Measurements from ENCODE around the gene PLEKHD1. TPM values are rescaled to one million over a fixed set of nuclear protein-coding genes. Genes with fewer than 3 reads are reported as not detected.

The PLEKHD1 gene
- total RNA-seq, 5 donors from 2014 or later (not counting 1 experiment from before 2014, with no cell fraction given) = 0.28 to 0.61 (median 0.44) TPM

DNA sequence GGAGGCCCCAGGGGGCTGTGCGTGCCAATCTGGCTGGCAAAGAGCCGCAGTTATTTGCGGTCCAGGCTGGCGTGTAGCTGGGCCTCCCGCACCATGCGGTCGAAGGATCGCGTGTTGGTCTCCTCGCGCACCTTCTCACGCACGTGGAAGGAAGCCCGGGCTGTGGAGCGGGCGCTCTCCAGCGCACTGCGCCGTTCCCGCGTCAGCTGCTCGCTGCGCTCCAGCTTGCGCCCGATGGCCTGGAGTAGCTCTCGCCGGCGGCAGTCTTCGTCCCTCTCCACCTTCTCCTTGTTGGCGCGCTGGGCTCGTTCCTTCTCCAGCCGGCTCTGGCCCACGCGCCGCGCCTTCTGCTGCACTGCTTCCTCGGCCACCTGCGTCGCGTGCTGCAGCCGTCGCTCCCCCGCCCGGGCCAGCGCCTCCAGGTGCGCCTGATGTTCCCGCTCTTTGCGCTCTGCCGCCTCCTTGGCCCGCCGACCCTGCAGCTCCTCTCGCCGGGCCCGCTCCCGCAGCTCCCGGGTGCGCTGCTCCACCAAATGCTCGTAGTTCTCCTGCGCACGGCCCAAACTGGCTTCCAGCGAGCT lies 87.0 kb downstream of the PLEKHD1 start:
- Mint-ChIP-seq H3K36me3 (no peaks in the 10 kb centered on the region), H3K27ac (no peak overlapping the region), H3K4me1 (peaks cover 12 to 20% (median 14%) of the 10 kb centered on the region in 3 donors), H3K27me3 (peaks cover 58 to 70% of the 10 kb centered on the region in 2 donors), H3K9me3 (no peaks in the 10 kb centered on the region), H3K4me3 (peak overlapping the region in 1 of 3 donors; percentile 61)
- ATAC-seq (replicated peaks in 1 of 4) (no peak), DNase-seq (peak in 1 of 35 experiments; percentile 2)
- ChIA-PET POLR2A (no interaction called here), CTCF (interaction anchor here (0.5 to 0.6 kb wide), 3 partner anchors 20 to 159 kb away, joined by 3 to 8 read pairs (median 4); no protein-coding TSS in a partner anchor)
- Histone ChIP-seq H3K27ac (ENCODE audit: low read length) (no peak overlapping the region), H3K9me3 (no peaks in the 10 kb centered on the region), H3K4me3 (ENCODE audit: control insufficient read depth in 1 of 2, extremely low read depth in 1 of 2, low read length in 1 of 2) (peak overlapping the region in 1 of 2 donors; percentile 58), H3K27me3 (replicated peaks in 1 of 2; ENCODE audit: control insufficient read depth in 2 of 2, extremely low read depth in 1 of 2, insufficient read depth in 2 of 2, low read length in 1 of 2) (peaks cover 28 to 57% of the 10 kb centered on the region in 2 experiments), H3K4me1 (ENCODE audit: control insufficient read depth in 1 of 2, extremely low read depth in 1 of 2, insufficient read depth in 2 of 2, low read length in 2 of 2) (peaks cover 2 to 27% of the 10 kb centered on the region in 2 experiments), H3K36me3 (ENCODE audit: control insufficient read depth in 2 of 2, extremely low read depth in 1 of 2, insufficient read depth in 1 of 2, low read length in 1 of 2) (no peaks in the 10 kb centered on the region)
- 20% methylated on average over 62 of the region's 62 CpGs for WGBS (ENCODE audit: insufficient coverage)

- no peak overlapping the region for H3K27ac ChIP-seq (ENCODE audit: low read length)
Measured at GRCh38 chr14:69572030-69572840, 87.7 kb downstream of the PLEKHD1 start.

DNA sequence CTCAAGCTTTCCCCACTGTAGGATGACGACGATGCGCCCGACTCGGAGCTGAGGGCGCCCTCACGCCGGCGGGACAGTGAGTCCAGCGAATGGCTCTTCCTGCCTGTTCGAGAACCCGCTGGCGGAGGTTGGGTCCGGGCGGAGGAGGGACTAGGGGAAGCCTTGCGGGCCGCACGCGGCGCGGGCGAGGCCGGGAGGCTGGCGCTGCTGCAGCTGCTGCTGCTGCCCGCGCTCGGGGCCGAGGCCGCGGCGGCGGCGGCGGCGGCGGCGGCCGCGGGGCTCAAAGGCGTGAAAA lies 88.3 kb downstream of the PLEKHD1 start:
- no peaks in the 10 kb centered on the region for H3K9me3 ChIP-seq
- peaks cover 12 to 20% (median 14%) of the 10 kb centered on the region in 3 donors for H3K4me1 Mint-ChIP-seq
- no peak overlapping the region for H3K27ac Mint-ChIP-seq
- no peaks in the 10 kb centered on the region for H3K36me3 Mint-ChIP-seq
- no peak overlapping the region for H3K27ac ChIP-seq (ENCODE audit: low read length)
- ChIA-PET CTCF (interaction anchor here in 1 of 2 donors (0.7 kb wide), 1 partner anchor 92 kb away, joined by 9 read pairs; no protein-coding TSS in a partner anchor), POLR2A (no interaction called here)
- ATAC-seq (replicated peaks in 1 of 4) (no peak), DNase-seq (no peak)
- H3K4me3 ChIP-seq (ENCODE audit: control insufficient read depth in 1 of 2, extremely low read depth in 1 of 2, low read length in 1 of 2) = no peak overlapping the region
- 23% methylated on average over 40 of the region's 40 CpGs for WGBS (ENCODE audit: insufficient coverage)
- no peaks in the 10 kb centered on the region for H3K9me3 Mint-ChIP-seq
- H3K4me1 ChIP-seq (ENCODE audit: control insufficient read depth in 1 of 2, extremely low read depth in 1 of 2, insufficient read depth in 2 of 2, low read length in 2 of 2) = peaks cover 2 to 27% of the 10 kb centered on the region in 2 experiments
- H3K36me3 ChIP-seq (ENCODE audit: control insufficient read depth in 2 of 2, extremely low read depth in 1 of 2, insufficient read depth in 1 of 2, low read length in 1 of 2) = no peaks in the 10 kb centered on the region
- H3K27me3 ChIP-seq (replicated peaks in 1 of 2; ENCODE audit: control insufficient read depth in 2 of 2, extremely low read depth in 1 of 2, insufficient read depth in 2 of 2, low read length in 1 of 2) = peaks cover 30 to 66% of the 10 kb centered on the region in 2 experiments
- H3K27me3 Mint-ChIP-seq = peaks cover 50 to 66% of the 10 kb centered on the region in 2 donors
- peak overlapping the region in 1 of 3 donors; percentile 61 for H3K4me3 Mint-ChIP-seq

More at GRCh38 chr14:69572030-69572840, 87.7 kb downstream of the PLEKHD1 start:
- no peak overlapping the region for H3K27ac Mint-ChIP-seq
- peaks cover 12 to 20% (median 14%) of the 10 kb centered on the region in 3 donors for H3K4me1 Mint-ChIP-seq
- H3K36me3 Mint-ChIP-seq = no peaks in the 10 kb centered on the region
- ChIA-PET POLR2A (no interaction called here), CTCF (interaction anchor here (0.5 to 0.6 kb wide), 4 partner anchors 19 to 159 kb away, joined by 3 to 8 read pairs (median 4); no protein-coding TSS in a partner anchor)
- 13% methylated on average over 112 of the region's 112 CpGs for WGBS (ENCODE audit: insufficient coverage)
- Histone ChIP-seq H3K9me3 (no peaks in the 10 kb centered on the region), H3K27me3 (replicated peaks in 1 of 2; ENCODE audit: control insufficient read depth in 2 of 2, extremely low read depth in 1 of 2, insufficient read depth in 2 of 2, low read length in 1 of 2) (peaks cover 28 to 61% of the 10 kb centered on the region in 2 experiments), H3K4me1 (ENCODE audit: control insufficient read depth in 1 of 2, extremely low read depth in 1 of 2, insufficient read depth in 2 of 2, low read length in 2 of 2) (peaks cover 2 to 27% of the 10 kb centered on the region in 2 experiments), H3K4me3 (ENCODE audit: control insufficient read depth in 1 of 2, extremely low read depth in 1 of 2, low read length in 1 of 2) (peak overlapping the region in 1 of 2 donors; percentile 58), H3K36me3 (ENCODE audit: control insufficient read depth in 2 of 2, extremely low read depth in 1 of 2, insufficient read depth in 1 of 2, low read length in 1 of 2) (no peaks in the 10 kb centered on the region)
- peak in 1 of 4 experiments; percentile 14 for ATAC-seq (replicated peaks in 1 of 4)
- H3K4me3 Mint-ChIP-seq = peak overlapping the region in 2 of 3 donors; percentile 28 to 61
- no peaks in the 10 kb centered on the region for H3K9me3 Mint-ChIP-seq
- peaks cover 56 to 71% of the 10 kb centered on the region in 2 donors for H3K27me3 Mint-ChIP-seq
- DNase-seq = peak in 2 of 35 experiments; percentile 7 to 22

DNA sequence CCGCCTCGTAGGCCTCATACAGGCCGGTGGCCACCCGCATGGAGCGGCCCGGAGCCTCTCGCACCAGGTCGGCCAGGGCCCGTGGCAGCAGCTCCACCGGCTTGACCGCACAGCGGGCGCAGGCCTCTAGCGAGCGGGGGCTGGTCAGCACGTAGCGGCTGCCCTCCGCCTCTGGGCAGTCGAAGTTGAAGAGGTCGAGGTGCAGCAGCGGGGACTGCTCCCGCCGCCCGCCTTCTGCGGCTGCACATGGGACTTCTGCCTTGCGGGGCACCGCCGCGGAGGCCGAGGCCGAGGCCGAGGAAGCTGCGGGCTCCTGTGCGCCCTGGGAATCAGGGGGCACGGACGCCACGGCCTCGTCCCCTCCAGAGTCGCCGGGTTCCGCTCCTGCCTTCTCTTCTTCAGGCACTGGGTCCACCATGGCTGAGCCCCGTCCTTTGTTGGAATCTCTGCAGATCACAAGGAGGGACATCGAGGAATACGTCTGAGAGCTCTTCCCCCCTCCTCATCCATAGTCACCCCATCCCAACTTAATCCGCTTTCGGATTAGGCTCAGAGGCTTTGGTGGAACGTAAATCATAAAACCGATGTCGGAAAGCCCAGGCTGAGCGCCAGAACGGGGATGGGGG lies 88.8 kb downstream of the PLEKHD1 start:
- H3K9me3 Mint-ChIP-seq = no peaks in the 10 kb centered on the region
- CTCF ChIA-PET = interaction anchor here in 1 of 2 donors (0.5 to 0.7 kb wide), 2 partner anchors 92 to 97 kb away, joined by 3 to 9 read pairs; no protein-coding TSS in a partner anchor
- H3K27ac Mint-ChIP-seq = peak overlapping the region in 1 of 2 donors; percentile 19
- DNase-seq (no peak), ATAC-seq (replicated peaks in 1 of 4) (no peak)
- no peaks in the 10 kb centered on the region for H3K36me3 ChIP-seq (ENCODE audit: control insufficient read depth in 2 of 2, extremely low read depth in 1 of 2, insufficient read depth in 1 of 2, low read length in 1 of 2)
- POLR2A ChIA-PET = interaction anchor here in 1 of 2 donors (0.6 kb wide), 1 partner anchor 66 kb away, joined by 4 read pairs; no protein-coding TSS in a partner anchor
- H3K27me3 ChIP-seq (replicated peaks in 1 of 2; ENCODE audit: control insufficient read depth in 2 of 2, extremely low read depth in 1 of 2, insufficient read depth in 2 of 2, low read length in 1 of 2) = peaks cover 27 to 66% of the 10 kb centered on the region in 2 experiments
- no peaks in the 10 kb centered on the region for H3K36me3 Mint-ChIP-seq
- 20% methylated on average over 46 of the region's 51 CpGs for WGBS (ENCODE audit: insufficient coverage)
- H3K4me1 Mint-ChIP-seq = peaks cover 12 to 20% (median 14%) of the 10 kb centered on the region in 3 donors
- peak overlapping the region; percentile 43 to 83 (median 52) for H3K4me3 Mint-ChIP-seq
- peaks cover 45 to 62% of the 10 kb centered on the region in 2 donors for H3K27me3 Mint-ChIP-seq
- peaks cover 2 to 27% of the 10 kb centered on the region in 2 experiments for H3K4me1 ChIP-seq (ENCODE audit: control insufficient read depth in 1 of 2, extremely low read depth in 1 of 2, insufficient read depth in 2 of 2, low read length in 2 of 2)
- H3K4me3 ChIP-seq (ENCODE audit: control insufficient read depth in 1 of 2, extremely low read depth in 1 of 2, low read length in 1 of 2) = peak overlapping the region in 1 of 2 donors; percentile 11
- no peak overlapping the region for H3K27ac ChIP-seq (ENCODE audit: low read length)
- no peaks in the 10 kb centered on the region for H3K9me3 ChIP-seq

GRCh38 chr14:69573831-69574262 lies 89.3 kb downstream of the PLEKHD1 start:
- peak overlapping the region in 1 of 2 donors; percentile 19 for H3K27ac Mint-ChIP-seq
- POLR2A ChIA-PET = interaction anchor here in 1 of 2 donors (0.6 kb wide), 1 partner anchor 65 kb away, joined by 4 read pairs; no protein-coding TSS in a partner anchor
- CTCF ChIA-PET = interaction anchor here in 1 of 2 donors (0.5 to 1.5 kb wide), 2 partner anchors 98 to 331 kb away, joined by 3 to 5 read pairs; no protein-coding TSS in a partner anchor
- no peak for ATAC-seq (replicated peaks in 1 of 4)
- DNase-seq = peak in 2 of 35 experiments; percentile 9 to 18
- Histone ChIP-seq H3K9me3 (no peaks in the 10 kb centered on the region), H3K27me3 (replicated peaks in 1 of 2; ENCODE audit: control insufficient read depth in 2 of 2, extremely low read depth in 1 of 2, insufficient read depth in 2 of 2, low read length in 1 of 2) (peaks cover 27 to 66% of the 10 kb centered on the region in 2 experiments), H3K27ac (ENCODE audit: low read length) (no peak overlapping the region), H3K4me3 (ENCODE audit: control insufficient read depth in 1 of 2, extremely low read depth in 1 of 2, low read length in 1 of 2) (peak overlapping the region in 1 of 2 donors; percentile 11), H3K36me3 (ENCODE audit: control insufficient read depth in 2 of 2, extremely low read depth in 1 of 2, insufficient read depth in 1 of 2, low read length in 1 of 2) (no peaks in the 10 kb centered on the region), H3K4me1 (ENCODE audit: control insufficient read depth in 1 of 2, extremely low read depth in 1 of 2, insufficient read depth in 2 of 2, low read length in 2 of 2) (peaks cover 2 to 27% of the 10 kb centered on the region in 2 experiments)
- peaks cover 43 to 57% of the 10 kb centered on the region in 2 donors for H3K27me3 Mint-ChIP-seq
- H3K4me1 Mint-ChIP-seq = peaks cover 12 to 20% (median 14%) of the 10 kb centered on the region in 3 donors
- no peaks in the 10 kb centered on the region for H3K9me3 Mint-ChIP-seq
- H3K4me3 Mint-ChIP-seq = peak overlapping the region; percentile 43 to 83 (median 78)
- H3K36me3 Mint-ChIP-seq = no peaks in the 10 kb centered on the region
- 14% methylated on average over 13 of the region's 15 CpGs for WGBS (ENCODE audit: insufficient coverage)
